ENCODE results near the gene GRHL1.

The GRHL1 gene

DNA sequence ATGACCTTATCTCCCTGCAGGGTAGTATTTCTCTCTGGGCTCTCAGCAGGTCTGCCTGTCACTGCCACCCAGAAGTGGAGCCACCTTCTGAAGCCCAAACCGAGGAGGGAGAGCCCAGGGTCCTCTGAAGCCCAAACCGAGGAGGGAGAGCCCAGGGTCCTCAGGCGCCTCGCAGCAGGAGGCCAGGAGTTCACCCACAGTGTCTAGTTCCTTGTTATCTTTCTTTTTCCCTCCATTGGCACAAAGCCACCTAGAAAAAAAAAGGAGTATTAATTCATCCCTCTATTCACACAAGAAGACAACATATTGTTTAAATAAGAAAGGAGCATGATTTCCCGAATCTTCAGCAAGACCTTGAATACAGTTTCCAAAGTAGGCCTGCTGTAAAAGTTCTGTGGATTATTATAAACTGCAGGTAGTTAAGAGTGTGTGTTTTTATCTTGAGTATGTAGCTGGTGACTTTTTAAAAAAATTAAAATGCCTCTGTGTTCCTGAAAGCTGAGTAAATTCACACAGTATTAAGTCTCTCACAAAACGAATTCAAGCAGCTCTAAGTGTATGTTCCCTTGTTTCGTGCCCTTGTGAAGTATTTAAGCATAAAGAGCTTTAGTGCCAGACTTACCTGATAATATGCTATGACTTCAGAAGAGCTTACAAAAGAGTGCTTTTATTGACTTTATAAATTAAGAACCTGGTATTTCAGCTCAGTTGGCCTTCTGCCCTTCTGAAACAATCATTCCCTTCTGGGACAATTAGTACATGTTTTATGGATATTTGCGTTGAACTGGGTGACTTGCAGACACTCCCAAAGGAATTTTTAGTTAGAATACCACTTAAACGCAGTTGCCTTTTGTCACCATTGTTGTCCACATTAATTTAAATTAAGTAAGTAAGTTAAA lies 11.7 kb upstream of the GRHL1 start (continued):
- TF ChIP-seq, protein P1, sequence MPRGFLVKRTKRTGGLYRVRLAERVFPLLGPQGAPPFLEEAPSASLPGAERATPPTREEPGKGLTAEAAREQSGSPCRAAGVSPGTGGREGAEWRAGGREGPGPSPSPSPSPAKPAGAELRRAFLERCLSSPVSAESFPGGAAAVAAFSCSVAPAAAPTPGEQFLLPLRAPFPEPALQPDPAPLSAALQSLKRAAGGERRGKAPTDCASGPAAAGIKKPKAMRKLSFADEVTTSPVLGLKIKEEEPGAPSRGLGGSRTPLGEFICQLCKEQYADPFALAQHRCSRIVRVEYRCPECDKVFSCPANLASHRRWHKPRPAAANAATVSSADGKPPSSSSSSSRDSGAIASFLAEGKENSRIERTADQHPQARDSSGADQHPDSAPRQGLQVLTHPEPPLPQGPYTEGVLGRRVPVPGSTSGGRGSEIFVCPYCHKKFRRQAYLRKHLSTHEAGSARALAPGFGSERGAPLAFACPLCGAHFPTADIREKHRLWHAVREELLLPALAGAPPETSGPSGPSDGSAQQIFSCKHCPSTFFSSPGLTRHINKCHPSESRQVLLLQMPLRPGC (tag by site-specific recombination; IDR thresholded peaks at IDR 0.05) = no peak
- TF ChIP-seq ZNF777 (tag by site-specific recombination; IDR thresholded peaks at IDR 0.05; ENCODE audit: borderline replicate concordance) (no peak), SP3 (tag by site-specific recombination; IDR thresholded peaks at IDR 0.05) (no peak), ZNF629 (tag by site-specific recombination; IDR thresholded peaks at IDR 0.05) (0 out of 2 replicates have a peak, but pooled peaks have one; percentile 13), MEIS1 (CRISPR knock-in tag; IDR thresholded peaks at IDR 0.05; ENCODE audit: borderline replicate concordance) (no peak), SCRT1 (tag by site-specific recombination; IDR thresholded peaks at IDR 0.05; ENCODE audit: borderline replicate concordance) (no peak), YY2 (tag by site-specific recombination; IDR thresholded peaks at IDR 0.05) (no peak)
- TF ChIP-seq, protein P2, sequence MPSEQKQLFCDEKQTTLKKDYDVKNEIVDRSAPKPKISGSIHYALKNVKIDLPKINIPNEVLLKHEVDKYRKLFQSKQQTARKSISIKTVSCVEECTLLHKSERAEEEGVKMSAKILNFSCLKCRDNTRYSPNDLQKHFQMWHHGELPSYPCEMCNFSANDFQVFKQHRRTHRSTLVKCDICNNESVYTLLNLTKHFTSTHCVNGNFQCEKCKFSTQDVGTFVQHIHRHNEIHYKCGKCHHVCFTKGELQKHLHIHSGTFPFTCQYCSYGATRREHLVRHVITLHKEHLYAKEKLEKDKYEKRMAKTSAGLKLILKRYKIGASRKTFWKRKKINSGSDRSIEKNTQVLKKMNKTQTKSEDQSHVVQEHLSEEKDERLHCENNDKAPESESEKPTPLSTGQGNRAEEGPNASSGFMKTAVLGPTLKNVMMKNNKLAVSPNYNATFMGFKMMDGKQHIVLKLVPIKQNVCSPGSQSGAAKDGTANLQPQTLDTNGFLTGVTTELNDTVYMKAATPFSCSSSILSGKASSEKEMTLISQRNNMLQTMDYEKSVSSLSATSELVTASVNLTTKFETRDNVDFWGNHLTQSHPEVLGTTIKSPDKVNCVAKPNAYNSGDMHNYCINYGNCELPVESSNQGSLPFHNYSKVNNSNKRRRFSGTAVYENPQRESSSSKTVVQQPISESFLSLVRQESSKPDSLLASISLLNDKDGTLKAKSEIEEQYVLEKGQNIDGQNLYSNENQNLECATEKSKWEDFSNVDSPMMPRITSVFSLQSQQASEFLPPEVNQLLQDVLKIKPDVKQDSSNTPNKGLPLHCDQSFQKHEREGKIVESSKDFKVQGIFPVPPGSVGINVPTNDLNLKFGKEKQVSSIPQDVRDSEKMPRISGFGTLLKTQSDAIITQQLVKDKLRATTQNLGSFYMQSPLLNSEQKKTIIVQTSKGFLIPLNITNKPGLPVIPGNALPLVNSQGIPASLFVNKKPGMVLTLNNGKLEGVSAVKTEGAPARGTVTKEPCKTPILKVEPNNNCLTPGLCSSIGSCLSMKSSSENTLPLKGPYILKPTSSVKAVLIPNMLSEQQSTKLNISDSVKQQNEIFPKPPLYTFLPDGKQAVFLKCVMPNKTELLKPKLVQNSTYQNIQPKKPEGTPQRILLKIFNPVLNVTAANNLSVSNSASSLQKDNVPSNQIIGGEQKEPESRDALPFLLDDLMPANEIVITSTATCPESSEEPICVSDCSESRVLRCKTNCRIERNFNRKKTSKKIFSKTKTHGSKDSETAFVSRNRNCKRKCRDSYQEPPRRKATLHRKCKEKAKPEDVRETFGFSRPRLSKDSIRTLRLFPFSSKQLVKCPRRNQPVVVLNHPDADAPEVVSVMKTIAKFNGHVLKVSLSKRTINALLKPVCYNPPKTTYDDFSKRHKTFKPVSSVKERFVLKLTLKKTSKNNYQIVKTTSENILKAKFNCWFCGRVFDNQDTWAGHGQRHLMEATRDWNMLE (tag by site-specific recombination; conservative IDR thresholded peaks at IDR 0.05; ENCODE audit: low read depth) = no peak

DNA sequence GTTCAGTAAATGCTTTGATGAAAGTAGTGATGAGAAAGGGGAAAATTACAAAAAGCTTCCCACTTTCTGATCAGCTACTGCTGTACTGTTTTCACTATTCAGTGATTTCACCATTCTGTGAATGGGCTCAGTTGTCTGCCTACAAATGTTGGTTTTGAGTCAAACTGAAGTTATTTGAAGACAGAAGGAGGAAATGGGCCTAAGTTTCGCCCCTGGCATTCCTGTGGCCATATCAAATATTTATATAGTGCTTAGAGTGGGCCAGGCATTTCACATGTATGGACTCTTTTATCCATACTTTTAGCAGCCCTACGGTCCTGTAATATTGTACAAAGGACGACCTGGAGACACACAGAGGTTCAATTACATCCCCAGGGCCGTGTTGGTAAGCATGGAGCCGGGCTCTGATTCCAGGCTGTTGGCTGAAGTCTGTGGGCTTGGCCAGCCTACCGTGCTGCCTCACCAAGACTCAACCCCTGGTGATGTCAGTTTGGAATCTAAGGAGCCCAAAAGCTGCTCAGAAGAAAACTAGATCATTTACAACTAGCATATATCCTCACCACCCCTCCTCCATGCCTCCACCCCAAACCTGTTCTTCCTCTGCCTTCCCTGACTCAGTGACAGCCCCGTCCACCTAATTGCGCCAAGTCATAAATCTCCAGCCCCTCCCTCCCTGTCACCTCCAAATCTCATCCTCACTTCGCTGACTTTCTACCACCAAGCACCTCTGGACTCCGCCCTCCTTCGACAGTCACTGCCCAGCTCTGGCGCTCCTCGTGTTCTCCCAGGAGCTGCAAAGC lies 10.1 kb upstream of the GRHL1 start:
- Histone ChIP-seq H3K4me3 (ENCODE audit: low read depth, low read length) (no peak overlapping the region), H3K27ac (ENCODE audit: extremely low read depth, low read depth, low read length) (no peak overlapping the region), H3K36me3 (ENCODE audit: control insufficient read depth in 2 of 2, insufficient read depth in 1 of 2, low read length in 2 of 2) (no peaks in the 10 kb centered on the region), H3K9me3 (ENCODE audit: control insufficient read depth, insufficient read depth, low read depth, low read length) (no peaks in the 10 kb centered on the region), H3K4me1 (ENCODE audit: control insufficient read depth, insufficient read depth, low read length) (peaks cover 16% of the 10 kb centered on the region)
- POLR2A ChIA-PET = no interaction called here
- CTCF ChIA-PET = interaction anchor here (0.6 to 1.0 kb wide), 2 partner anchors 35 to 43 kb away, joined by 3 to 5 read pairs; no protein-coding TSS in a partner anchor
- peak; percentile 57; the same call in 1 of the 2 replicates for TF ChIP-seq ZBTB17 (tag by site-specific recombination; IDR thresholded peaks at IDR 0.05)
- TF ChIP-seq WT1 (tag by site-specific recombination; IDR thresholded peaks at IDR 0.05) = peak; percentile 61; the same call in 1 of the 2 replicates
- no peak for TF ChIP-seq ZNF624 (tag by site-specific recombination; IDR thresholded peaks at IDR 0.05)
- TF ChIP-seq ZFP41 (tag by site-specific recombination; IDR thresholded peaks at IDR 0.05; ENCODE audit: borderline replicate concordance) = no peak
- TF ChIP-seq, protein P3, sequence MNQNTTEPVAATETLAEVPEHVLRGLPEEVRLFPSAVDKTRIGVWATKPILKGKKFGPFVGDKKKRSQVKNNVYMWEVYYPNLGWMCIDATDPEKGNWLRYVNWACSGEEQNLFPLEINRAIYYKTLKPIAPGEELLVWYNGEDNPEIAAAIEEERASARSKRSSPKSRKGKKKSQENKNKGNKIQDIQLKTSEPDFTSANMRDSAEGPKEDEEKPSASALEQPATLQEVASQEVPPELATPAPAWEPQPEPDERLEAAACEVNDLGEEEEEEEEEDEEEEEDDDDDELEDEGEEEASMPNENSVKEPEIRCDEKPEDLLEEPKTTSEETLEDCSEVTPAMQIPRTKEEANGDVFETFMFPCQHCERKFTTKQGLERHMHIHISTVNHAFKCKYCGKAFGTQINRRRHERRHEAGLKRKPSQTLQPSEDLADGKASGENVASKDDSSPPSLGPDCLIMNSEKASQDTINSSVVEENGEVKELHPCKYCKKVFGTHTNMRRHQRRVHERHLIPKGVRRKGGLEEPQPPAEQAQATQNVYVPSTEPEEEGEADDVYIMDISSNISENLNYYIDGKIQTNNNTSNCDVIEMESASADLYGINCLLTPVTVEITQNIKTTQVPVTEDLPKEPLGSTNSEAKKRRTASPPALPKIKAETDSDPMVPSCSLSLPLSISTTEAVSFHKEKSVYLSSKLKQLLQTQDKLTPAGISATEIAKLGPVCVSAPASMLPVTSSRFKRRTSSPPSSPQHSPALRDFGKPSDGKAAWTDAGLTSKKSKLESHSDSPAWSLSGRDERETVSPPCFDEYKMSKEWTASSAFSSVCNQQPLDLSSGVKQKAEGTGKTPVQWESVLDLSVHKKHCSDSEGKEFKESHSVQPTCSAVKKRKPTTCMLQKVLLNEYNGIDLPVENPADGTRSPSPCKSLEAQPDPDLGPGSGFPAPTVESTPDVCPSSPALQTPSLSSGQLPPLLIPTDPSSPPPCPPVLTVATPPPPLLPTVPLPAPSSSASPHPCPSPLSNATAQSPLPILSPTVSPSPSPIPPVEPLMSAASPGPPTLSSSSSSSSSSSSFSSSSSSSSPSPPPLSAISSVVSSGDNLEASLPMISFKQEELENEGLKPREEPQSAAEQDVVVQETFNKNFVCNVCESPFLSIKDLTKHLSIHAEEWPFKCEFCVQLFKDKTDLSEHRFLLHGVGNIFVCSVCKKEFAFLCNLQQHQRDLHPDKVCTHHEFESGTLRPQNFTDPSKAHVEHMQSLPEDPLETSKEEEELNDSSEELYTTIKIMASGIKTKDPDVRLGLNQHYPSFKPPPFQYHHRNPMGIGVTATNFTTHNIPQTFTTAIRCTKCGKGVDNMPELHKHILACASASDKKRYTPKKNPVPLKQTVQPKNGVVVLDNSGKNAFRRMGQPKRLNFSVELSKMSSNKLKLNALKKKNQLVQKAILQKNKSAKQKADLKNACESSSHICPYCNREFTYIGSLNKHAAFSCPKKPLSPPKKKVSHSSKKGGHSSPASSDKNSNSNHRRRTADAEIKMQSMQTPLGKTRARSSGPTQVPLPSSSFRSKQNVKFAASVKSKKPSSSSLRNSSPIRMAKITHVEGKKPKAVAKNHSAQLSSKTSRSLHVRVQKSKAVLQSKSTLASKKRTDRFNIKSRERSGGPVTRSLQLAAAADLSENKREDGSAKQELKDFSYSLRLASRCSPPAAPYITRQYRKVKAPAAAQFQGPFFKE (tag by site-specific recombination; IDR thresholded peaks at IDR 0.05; ENCODE audit: borderline replicate concordance) = no peak
- TF ChIP-seq, protein P4, sequence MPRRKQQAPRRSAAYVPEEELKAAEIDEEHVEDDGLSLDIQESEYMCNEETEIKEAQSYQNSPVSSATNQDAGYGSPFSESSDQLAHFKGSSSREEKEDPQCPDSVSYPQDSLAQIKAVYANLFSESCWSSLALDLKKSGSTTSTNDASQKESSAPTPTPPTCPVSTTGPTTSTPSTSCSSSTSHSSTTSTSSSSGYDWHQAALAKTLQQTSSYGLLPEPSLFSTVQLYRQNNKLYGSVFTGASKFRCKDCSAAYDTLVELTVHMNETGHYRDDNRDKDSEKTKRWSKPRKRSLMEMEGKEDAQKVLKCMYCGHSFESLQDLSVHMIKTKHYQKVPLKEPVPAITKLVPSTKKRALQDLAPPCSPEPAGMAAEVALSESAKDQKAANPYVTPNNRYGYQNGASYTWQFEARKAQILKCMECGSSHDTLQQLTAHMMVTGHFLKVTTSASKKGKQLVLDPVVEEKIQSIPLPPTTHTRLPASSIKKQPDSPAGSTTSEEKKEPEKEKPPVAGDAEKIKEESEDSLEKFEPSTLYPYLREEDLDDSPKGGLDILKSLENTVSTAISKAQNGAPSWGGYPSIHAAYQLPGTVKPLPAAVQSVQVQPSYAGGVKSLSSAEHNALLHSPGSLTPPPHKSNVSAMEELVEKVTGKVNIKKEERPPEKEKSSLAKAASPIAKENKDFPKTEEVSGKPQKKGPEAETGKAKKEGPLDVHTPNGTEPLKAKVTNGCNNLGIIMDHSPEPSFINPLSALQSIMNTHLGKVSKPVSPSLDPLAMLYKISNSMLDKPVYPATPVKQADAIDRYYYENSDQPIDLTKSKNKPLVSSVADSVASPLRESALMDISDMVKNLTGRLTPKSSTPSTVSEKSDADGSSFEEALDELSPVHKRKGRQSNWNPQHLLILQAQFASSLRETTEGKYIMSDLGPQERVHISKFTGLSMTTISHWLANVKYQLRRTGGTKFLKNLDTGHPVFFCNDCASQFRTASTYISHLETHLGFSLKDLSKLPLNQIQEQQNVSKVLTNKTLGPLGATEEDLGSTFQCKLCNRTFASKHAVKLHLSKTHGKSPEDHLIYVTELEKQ (tag by site-specific recombination; IDR thresholded peaks at IDR 0.05; ENCODE audit: borderline replicate concordance) = peak; percentile 31; the same call in 1 of the 2 replicates
- TF ChIP-seq ZNF24 (tag by site-specific recombination; IDR thresholded peaks at IDR 0.05) = no peak
- no peak for TF ChIP-seq KLF8 (tag by site-specific recombination; IDR thresholded peaks at IDR 0.05)
- TF ChIP-seq ZEB2 (tag by site-specific recombination; IDR thresholded peaks at IDR 0.05) = 0 out of 2 replicates have a peak, but pooled peaks have one; percentile 23
